ENCODE data around the gene PDE8A.

PDE8A gene

GRCh38 chr15:85031086-85031943 lies 49.7 kb downstream of the PDE8A start:
- no peak for DNase-seq (ENCODE audit: low read depth in 2 of 2)

DNA sequence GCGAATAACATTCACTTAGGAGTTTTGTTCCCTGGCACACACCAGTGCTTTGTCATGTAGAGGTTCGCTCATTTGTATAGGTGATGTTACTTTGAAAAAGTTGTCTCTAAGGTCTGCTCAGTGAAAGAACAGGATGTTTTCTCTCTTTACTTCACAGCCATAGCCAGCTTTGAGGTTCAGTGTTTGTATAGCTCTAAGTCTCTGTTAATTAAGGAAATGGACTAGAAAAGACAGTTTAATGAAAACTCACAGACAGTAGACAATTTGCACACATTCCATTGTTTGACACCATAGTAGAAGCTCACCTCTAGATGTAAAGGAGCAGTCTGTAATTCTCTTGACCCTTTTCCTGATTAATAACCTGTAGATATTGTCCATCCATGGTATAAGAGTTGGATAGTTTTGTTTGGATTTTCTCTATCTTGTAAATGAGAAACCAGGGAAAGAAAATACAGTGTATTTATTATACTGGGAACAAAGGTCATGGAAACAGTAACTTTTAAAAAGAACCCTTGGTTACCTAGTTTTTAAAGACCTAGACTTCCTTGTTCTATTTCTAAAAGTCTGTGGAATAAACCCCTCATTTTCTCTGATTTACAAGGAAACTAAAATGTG lies 50.4 kb downstream of the PDE8A start:
- DNase-seq (ENCODE audit: low read depth in 2 of 2): no peak

DNA sequence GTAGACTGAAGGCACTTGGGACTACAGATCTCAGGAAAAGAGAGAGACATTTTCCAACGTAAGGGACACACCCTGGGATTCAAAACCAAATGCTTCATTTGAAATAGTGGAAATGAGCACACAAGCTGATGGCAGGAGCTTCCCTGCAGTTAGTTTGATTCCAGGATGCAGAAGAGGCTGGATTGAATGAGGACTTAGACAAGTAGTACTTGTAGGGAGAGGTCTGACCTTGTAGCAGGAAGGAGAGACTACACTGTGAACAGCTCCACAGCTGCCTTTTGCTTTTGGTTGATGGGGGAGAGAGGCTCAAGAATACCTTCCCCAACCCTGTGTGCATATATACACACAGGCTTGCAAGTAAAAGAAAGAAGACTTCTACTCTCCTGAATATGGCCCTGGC lies 51.5 kb downstream of the PDE8A start:
- no peak for DNase-seq (ENCODE audit: low read depth in 2 of 2)

DNA sequence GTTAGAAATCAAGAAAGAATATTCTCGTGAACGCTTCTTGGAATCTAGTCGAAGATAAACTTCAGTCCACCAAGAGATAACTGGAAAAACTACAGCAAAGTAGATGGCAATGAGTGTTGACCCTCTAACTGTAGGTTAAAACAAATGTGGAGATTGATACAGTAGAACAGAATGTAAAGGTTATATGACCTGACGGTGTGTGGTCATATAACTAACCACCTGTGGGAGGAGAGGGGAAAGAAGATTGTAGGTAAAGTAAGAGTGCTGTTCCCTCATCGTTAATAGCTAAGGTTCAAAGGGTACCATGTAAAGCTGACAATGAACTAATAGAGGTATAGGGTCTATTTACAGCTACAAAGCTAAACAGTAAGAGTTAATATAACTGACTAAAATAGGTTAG lies 52.6 kb downstream of the PDE8A start:
- DNase-seq (ENCODE audit: low read depth in 2 of 2): no peak

DNA sequence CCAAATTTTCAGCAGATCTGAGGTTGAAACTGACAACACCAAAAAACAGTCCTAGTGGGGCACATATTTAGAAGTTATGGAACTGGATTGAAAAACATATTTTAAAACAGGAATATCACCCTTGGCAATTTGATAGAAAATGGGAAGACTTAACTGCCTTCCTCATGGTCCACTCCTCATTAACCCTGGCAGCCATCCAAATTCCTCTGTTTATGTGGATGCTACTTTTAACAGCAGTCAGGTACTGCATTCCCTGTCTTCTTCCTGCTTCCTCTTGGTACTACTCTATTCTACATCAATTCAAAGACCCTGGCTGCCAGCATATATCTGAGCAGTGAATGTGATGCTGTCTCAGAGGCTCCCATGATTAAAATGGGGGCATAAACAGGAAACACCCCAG lies 54.3 kb downstream of the PDE8A start:
- DNase-seq (ENCODE audit: low read depth in 2 of 2): no peak

DNA sequence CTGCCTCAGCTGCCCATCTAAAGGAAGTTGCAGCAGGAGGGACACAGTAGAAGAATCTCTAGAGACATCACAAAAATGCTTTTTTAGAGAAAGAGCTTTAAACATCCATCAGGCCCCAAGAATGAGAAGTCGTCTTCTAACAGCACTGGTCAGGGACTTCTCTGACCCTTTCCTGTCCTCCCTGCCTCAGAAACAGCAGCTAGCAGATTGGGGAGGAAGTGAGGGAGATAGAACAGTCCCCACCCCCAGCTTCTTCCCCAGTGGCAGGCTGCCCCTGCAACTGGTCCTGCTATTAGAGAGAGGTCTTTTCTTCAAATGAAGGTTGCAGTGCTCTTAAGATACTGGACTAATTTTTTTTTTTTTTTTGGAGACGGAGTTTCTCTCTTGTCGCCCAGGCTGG lies 55.1 kb downstream of the PDE8A start:
- DNase-seq (ENCODE audit: low read depth in 2 of 2): no peak

GRCh38 chr15:85037641-85038040 lies 56.0 kb downstream of the PDE8A start:
- no peak for DNase-seq (ENCODE audit: low read depth in 2 of 2)

DNA sequence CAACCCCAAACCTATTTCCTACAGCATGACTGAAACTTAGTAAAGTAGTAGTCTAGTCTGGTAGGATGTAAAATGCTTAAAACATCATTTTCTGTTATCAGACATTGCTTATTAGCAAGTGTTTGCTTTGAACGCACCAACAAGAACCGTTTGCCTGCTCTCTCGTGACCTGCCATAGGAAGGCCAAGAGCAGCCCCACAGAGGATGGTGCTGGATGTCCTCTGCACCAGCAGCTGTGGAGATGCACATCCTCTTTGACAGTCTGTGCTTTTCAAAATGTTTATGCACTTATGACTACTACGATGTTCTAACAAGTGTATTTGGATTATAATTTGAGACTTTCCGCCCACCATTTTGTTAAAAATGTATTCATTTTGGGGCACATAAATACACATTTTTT lies 59.6 kb downstream of the PDE8A start:
- DNase-seq (ENCODE audit: low read depth in 2 of 2): no peak

DNA sequence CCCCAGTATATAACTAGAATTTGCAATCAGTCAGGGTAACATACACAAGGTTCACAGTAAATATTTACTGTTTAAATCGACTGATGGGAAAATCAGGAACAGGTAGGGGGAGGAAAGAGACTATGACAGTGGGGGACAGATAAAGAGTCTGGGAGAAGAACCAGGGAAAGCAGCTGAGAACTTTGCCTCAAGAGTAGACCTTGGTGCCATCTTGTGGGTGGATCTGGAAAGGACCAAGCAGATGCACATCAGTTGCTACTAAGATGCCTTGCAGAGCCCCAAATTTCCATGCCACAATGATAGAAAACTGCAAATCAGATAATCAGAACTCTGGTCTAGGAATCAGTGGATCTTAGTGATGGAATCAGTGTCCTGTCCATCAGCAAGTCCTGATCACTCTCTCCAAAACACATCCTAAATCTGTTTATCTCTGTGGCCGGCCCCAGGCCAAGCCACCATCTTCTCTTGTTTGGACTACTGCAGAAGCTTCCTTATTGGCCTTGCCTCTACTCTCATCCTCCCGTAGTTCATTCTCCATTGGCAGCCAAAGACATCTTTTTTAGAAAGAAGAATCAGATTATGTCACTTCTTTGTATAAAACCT lies 62.7 kb downstream of the PDE8A start:
- peak in 1 of 2 donors; percentile 18 for DNase-seq (ENCODE audit: low read depth in 2 of 2)

- no peak for DNase-seq (ENCODE audit: low read depth in 2 of 2)
Observed at GRCh38 chr15:85044894-85045293, 63.2 kb downstream of the PDE8A start.

DNA sequence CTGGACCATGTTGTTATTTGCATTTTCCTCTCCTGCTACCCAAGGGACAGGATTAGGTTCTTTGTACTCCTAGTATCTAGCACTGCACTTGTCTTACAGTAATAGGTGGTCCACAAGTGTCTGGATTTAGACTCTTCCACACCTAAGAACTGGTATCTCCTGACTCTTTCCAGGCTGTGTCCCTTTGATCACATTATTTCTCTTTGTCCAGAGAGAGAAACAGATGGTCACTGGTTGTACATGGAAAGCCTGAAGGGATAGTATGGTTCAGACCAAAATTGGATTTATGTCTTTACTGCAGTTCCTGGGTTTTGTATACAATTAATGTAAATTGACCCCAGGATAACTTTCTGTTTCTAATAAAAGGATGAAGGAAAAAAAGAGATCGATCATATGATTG lies 64.0 kb downstream of the PDE8A start:
- DNase-seq (ENCODE audit: low read depth in 2 of 2): no peak

GRCh38 chr15:85047271-85047948 lies 65.8 kb downstream of the PDE8A start:
- no peak for DNase-seq (ENCODE audit: low read depth in 2 of 2)

GRCh38 chr15:85048430-85048829 lies 66.8 kb downstream of the PDE8A start:
- DNase-seq (ENCODE audit: low read depth in 2 of 2): no peak

- no peak for DNase-seq (ENCODE audit: low read depth in 2 of 2)
Observed at GRCh38 chr15:85049805-85050204, 68.1 kb downstream of the PDE8A start.

- no peak for DNase-seq (ENCODE audit: low read depth in 2 of 2)
Observed at GRCh38 chr15:85059734-85060133, 78.1 kb downstream of the PDE8A start.

DNA sequence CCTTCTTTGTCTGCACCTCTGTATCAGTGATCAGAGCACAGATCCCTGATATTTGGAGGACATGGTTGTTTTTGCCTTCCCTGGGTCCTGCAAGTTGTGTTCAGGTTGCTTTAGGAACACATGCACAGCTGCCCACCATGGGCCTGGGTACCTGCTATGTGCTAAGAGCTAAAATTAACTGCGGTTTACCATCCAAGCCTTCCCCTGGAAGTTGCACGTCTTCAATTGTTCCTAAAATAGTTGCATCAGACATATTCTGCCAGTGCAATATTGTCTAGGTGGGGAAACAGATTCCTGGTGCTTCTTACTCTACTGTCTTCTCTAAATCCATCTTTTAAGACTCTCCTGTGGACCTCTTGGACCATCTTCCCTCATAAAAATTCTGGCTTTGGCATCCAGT lies 80.9 kb downstream of the PDE8A start:
- no peak for DNase-seq (ENCODE audit: low read depth in 2 of 2)

DNA sequence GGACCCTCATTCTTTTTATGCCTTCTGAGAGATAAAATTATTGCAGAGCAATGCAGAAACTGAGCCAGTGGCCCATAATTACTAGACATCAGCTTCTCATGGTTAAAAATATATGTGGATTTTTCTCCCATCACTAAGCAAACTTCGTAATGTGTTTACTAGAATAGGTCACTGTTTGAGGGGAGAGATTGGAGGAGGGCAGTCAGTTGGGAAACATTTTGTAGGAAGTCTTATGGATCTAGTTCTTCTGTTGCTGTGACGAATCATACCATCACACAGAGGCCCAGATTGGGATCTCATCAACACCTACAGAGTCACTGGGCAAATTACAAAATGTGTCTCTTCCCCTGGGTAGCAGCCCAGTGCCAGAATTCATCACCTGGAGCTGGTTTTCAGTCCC lies 81.4 kb downstream of the PDE8A start:
- no peak for DNase-seq (ENCODE audit: low read depth in 2 of 2)

DNA sequence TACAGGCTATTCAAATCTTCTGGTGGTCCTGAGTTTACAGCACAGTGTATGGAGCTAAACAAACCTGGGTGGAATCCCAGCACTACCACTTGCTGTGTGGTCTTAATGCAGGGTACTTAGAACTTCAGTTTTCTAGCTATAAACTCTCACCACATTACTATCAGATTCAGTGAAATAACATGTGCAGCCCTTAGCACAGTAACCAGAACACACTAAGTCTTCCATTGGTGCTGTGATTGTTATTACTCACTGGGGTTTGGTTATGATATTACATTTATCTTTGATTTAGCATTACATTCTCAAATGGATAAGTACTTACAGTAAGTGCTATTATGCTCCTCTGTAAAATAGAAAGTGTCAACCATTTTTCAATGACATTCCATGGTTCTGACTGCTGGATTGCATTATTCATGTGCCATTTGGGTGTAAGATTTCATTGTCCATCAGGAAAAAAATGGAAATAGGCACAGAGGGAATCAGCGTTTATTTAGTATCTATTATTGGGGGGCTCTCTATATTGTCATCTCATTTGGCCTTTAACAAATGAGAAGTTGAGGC lies 81.9 kb downstream of the PDE8A start:
- DNase-seq (ENCODE audit: low read depth in 2 of 2): no peak

DNA sequence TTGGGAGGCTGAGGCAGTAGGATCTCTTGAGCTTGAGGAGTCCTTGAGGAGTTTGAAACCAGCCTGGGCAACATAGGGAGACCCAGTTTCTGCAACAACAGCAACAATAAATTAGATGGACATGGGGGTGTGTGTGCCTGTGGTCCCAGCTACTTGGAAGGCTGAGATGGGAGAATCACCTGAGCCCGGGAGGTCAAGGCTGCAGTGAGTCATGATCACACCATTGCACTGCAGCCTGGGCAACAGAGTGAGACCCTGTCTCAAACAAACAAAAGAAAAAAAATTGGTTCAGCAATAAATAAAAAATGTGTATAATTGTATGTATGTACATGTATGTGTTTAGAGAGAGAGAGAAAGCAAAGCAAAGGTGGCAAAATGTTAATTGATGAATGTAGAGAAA lies 83.1 kb downstream of the PDE8A start:
- DNase-seq (ENCODE audit: low read depth in 2 of 2): no peak

- no peak for DNase-seq (ENCODE audit: low read depth in 2 of 2)
Observed at GRCh38 chr15:85071061-85071460, 89.4 kb downstream of the PDE8A start.

DNA sequence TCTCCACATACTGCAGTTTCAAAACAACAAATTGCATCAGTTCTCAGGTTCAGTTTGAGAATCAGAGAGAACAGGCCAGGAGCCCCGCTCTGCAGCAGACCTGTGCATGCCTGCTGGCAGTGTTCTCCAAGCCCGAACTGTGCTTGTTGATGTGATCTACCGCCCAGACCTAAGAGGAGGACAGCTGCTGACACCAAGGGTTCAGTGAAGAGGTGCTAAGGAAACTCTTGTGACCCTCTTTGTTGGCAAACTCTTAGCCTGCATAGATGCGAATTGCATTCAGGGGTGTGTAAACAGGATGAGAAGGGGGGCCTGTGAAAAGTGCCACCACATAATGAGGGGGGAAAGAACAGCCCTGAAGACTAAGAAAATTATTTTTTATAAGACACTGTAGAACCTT lies 89.8 kb downstream of the PDE8A start:
- no peak for DNase-seq (ENCODE audit: low read depth in 2 of 2)

GRCh38 chr15:85072917-85073316 lies 91.3 kb downstream of the PDE8A start:
- DNase-seq (ENCODE audit: low read depth in 2 of 2): no peak
